GM19372 (cell line): ENCODE results near the gene NUP98.
A peak's percentile ranks its signal among the peaks of the same experiment; 100 is the strongest.
"Not testable (repeated sequence)": the region's sequence is repeated elsewhere in the genome, so short reads cannot be mapped to it uniquely, and the experiment has no call there.

Source experiments
- ATAC-seq: cut with Tn5 transposase; IDR thresholded peaks from one replicate; pipeline ENCODE4 v1.9.1; 2021; ENCODE audit warnings: mild to moderate bottlenecking, low read depth, moderate library complexity; ENCODE audit not compliant: unreplicated experiment

Gene NUP98

DNA sequence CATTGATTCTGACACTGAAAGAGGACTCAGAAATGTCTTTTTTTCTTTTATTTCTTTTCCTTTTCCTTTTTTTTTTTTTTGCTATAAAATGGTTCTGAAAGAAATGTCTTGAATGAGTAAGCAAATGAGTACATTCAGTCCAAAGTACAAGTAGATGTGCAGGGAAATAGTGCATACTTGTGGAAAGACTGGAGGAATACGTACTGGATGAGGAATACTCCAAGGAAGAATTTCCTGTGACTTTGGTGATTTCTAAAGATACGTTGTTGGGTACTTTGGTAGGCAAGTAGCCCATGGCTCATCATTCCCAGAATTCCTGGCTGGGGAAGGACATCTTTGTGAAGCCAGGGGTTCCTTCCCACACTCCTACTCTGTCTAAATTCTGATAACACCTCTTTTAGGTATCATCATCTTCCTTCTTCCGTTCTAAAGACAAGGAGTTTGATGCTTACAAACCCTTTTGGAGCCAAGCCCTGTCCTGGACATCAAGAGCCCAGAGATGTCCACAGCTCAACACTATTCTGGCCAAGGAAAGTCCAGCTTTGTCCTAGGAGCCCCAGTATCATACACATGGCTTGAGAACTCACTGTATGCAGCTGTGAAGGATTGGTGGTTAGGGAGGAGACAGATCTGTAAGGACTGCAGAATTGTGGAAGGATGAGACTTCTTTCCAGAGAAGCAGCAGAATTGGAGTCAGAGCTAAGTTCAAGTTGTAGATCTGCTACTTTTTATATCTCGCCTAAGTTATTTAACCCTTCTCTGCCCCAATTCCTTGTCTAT lies 4.8 kb upstream of the NUP98 start:
- no peak for ATAC-seq

DNA sequence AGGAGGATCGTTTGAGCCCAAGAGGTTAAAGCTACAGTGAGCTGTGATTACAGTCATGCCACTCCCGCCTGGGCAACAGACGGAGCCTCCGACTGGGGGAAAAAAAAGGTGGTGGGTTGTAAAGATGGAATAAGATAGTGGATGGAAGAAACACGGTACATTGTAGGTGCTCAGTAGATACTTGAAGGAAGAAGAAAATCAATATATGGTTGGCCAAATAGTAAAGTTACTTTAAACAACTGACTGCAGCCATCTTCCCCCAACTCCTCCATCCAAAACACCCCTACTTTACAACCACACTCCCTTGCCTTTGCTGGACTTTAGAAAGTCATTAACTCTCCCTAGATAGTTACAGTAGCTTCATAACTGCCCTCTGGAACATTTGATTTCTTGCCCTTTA lies 2.5 kb upstream of the NUP98 start:
- ATAC-seq, result no peak

DNA sequence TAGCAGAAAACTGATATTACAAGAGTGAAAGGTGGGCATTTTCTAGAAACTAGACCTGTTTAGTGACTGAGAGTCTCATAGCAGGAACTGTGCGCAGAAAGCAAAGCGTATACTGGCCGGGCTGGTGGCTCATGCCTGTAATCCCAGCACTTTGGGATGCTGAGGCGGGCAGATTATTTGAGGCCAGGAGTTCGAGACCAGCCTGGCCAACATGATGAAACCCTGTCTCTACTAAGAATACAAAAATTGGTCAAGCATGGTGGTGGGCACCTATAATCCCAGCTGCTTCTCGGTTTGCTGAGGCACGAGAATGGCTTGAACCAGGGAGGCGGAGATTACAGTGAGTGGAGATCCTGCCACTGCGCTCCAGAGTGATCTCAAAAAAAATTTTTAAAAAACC lies 1.8 kb upstream of the NUP98 start:
- ATAC-seq, result no peak

DNA sequence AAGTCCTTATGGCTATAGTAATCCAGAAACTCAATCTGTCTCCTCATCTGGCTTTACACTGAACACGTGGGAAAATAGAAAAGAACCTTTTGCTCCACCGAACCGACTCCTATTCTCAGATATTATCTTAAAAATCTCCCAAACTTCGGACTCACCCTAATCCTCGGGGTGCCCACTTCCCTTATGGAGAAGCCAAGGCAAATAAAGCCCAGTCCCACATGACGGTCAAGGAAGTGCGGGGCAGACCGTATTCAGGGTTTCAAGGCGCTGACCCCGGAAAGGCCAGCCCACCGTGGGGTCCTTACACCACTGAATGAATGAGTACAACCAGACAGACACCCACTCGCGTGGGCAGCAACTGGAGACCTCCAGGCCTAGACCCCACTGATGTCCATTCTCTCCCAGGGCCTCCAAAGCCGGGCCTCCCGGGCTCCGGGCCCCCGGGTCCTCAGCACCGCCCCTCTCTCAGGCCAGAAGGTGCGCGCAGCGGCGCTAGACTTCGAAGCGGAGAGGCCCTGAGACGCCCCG lies 489 bp downstream of the NUP98 start:
- ATAC-seq, result peak; percentile 30

DNA sequence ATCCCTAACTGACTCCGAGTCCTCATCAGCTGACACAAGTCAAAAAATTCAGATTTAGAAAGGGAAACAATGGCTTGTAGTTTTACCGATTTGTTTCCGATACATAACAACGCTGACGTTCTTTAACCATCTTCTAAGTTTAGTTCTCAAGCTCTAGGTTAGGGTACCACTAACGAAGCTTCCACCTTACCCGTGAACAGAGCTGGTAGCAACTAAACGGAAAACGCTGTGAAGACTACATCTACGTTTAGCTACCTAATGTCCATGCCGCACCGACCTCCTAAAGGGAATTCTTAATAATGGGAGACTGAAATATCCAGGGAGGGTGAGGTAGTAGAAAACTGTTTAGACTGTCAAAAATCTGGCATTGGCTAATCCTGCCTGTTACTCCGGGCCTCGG lies 1.0 kb downstream of the NUP98 start:
- ATAC-seq, result no peak

DNA sequence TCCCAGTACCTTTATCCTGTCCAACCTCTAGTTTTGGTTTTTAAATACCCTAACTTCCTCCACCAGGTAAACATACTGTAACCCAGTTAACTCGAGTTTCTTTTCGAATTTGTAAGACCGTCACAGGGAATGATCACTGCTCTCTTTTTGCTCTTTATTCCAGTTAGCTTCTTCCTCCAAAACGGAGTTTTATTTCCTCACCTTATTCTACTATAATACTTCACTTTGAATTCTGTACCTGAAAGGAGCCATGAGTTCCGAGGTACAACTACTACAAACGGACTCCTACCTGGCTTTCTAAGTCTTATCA lies 1.4 kb downstream of the NUP98 start:
- ATAC-seq, result no peak

DNA sequence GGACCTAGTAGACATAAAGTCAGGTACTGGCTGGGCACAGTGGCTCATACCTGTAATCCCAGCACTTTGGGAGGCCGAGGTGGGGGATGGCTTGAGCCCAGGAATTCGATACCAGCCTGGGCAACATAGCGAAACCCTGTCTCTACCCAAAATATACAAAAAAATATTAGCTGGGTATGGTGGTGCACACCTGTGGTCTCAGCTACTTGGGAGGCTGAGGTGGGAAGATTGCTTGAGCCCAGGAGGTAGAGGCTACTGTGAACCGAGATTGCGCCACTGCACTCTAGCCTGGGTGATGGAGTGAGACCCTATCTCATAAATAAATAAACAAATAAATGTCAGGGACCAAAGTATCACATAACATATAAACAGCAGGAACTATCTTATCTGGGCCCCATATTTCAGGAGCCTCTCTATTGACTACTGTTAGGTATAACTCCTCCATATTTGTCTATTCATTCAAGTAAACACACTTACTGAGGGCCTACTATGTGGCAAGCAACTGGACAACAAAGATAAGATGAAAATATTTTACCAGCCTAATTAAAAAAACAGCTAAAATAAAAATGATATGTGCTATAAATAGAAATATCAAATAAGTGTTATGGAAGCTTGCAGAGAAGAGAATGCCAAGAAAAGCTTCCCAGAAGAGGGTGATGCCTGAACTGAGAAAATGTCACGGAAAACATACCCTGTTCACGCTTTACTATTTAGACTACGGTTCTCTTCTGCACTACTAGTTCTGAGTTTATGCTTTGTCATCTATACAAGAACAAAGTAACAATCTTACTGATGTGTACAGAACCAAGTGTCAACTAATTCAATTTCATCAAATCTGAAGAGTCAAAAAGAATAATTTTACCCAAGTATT lies 2.0 kb downstream of the NUP98 start:
- ATAC-seq, result no peak

DNA sequence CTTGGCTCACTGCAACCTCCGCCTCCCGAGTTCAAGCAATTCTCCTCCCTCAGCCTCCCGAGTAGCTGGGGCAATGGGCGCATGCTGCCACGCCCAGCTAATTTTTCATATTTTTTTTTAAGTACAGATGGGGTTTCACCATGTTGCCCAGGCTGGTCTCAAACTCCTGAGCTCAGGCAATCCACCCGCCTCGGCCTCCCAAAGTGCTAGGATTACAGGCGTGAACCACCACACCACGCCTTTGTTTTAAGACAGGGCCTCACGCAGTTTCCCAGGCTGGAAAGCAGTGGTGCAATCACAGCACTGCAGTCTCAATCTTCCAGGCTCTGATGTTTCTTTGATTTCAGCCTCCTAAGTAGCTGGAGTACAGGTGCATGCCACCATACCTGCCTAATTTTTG lies 3.0 kb downstream of the NUP98 start:
- ATAC-seq, result not testable (repeated sequence)

DNA sequence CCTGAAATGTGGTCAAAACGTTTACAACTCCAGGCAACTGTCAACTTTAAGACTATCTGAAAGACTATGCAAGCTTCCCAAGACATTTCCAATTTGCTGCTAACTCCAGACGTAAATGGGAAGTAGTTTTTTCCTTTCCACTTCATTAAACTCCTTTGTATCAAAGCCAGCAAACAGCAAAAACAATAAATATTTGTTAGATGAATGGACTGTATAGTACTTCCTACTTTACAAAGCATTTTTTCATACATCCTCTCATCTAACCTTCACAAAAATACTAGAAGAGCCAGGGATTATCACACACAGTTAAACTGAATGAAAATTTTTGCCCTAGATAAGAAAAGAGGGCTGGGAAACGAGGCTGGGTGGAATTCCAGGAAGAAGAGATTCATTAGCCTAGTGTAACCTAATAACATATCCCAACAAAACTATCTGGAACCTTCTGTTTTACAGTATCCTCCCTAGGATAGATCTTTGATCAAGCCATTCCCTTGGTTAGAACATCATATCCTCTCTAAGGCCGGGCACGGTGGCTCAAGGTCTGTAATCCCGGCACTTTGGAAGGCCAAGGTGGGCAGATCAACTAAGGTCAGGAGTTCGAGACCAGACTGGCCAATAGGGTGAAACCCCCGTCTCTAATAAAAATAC lies 10.4 kb downstream of the NUP98 start:
- no peak for ATAC-seq

DNA sequence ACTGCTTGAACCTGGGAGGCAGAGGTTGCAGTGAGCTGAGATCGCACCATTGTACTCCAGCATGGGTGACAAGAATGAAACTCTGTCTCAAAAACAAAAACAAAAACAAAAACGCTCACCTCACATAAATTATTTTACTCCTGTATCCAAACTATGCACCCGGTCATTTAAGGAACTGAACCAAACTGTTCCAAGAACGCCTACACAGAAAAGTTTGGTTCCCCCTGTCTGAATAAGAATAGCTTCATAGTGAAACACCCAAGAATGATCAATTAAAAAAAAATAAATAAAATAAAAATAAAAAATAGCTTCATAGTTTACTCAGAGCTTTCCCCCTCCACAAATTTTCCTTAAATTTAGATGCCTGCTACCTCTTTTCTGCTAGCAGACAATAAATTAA lies 13.7 kb downstream of the NUP98 start:
- no peak for ATAC-seq

DNA sequence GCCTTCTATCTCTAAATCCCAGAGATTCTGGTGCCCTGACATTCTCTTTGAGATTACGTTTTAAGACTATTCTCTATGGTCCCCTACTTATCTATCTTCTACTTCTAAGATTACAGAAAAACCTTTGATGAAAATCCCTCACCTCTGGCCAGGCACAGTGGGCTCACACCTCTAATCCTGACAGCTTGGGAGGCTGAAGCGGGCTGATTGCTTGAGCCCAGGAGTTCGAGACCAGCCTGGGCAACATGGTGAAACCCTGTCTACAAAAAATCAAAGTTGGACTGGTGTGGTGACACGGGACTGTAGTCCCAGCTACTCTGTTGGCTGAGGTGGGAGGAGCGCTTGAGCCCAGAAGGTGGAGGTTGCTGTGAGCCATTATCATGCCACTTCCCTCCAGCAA lies 14.4 kb downstream of the NUP98 start:
- no peak for ATAC-seq

DNA sequence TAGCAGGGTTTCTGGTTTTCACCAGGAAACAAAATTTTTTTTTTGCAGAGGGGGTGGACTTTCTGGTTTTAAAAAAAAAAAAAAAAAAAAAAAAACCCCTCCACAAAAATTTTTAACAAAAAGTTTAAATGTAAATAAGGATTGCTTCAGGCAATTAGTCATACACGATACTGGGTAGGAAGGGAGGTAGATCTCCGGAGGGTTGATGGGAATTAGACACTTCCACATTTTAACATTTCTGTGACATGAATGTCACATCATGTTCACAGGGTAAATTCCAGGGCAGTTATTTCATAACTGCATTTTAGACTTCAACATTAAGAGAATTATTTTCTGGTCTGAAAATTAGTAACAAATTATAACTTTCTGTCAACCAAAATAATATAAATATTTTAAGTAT lies 15.9 kb downstream of the NUP98 start:
- no peak for ATAC-seq

DNA sequence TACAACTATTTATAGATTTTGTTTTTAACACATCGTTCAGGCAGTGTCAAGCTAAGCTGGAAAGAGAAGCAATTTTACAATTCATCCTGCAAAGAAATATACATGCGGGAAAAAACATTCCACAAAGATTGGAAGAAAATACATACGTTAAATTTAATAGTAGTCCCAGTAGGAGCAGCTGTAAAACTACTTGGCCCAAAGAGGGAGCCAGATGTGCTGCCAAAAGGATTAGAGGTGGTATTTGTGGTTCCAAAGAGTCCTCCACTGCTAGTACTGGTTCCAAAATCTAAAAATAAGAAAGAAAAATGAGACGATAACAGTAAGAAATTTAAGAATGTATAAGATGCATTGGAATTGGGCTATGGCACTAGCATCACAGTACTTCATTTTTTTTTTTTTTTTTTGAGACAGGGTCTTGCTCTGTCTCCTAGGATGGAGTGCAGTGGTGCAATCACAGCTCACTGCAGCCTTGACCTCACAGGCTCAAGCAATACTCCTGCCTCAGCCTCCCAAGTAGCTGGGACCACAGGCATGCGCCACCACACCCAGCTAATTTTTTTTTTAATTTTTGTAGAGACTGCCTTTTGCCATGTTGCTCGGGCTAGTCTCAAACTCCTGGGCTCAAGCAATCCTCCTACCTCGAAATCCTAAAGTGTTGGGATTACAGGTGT lies 21.5 kb downstream of the NUP98 start:
- no peak for ATAC-seq

DNA sequence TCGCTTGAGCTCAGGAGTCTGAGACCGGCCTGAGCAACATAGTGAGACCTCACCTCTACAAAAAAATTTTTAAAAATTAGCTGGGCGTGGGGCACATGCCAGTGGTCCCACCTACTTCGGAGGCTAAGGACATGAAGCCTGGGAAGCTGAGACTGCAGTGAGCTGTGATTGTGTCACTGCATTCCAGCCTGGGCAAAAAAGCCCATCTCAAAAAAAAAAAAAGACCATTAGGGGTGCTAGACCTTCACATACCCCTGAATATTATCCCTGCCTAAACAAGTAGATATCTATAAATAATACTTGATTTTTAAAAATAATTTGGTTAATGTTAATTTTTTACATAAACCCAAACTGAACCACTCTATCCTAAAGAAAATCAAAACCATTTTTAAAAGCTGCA lies 24.2 kb downstream of the NUP98 start:
- ATAC-seq, result no peak

DNA sequence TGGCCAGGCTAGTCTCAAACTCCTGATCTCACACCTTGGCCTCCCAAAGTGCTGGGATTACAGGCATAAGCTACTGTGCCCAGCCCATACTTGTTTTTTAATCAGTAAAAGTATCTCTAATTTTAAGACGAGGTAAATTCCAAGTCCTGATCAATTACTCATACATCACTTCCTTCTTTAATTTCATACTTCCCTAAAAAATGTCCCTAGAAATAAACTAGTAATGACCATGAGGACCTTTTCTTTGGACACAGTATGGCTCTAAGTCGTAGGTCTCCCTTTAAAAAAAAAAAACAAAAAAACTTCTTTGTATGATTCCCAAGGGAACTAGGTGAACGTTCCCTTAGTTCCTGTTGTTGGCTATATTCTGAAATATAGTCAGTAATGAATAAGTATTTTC lies 29.8 kb downstream of the NUP98 start:
- ATAC-seq, result no peak

DNA sequence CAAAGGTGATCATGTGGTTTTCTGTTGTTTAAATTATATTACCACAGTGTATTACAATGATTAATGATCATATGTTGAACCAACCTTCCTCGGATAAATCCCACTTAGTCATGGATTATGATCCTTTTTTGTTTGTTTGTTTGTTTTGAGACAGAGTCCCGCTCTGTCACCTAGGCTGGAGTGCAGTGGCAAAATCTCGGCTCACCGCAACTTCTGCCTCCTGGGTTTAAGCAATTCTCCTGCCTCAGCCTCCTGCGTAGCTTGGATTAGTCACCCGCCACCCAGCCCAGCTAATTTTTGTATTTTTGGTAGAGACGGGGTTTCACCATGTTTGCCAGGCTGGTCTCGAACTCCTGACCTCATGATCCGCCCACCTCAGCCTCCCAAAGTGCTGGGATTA lies 30.5 kb downstream of the NUP98 start:
- ATAC-seq, result not testable (repeated sequence)

DNA sequence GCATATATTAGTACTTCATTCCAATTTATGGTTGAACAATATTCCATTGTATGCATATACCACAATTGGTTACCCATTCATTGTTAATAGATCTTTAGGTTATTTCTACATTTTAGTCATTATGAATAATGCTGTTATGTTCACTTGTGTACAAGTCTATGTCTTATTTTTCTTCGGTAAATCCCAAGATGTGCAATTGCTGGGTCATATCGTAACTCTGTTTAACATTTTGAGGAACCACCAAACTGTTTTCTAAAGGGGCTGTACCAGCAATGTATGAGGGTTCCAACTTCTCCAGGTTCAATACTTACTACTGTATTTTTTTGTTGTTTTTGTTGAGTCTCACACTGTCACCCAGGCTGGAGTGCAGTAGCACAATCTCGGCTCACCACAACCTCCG lies 33.1 kb downstream of the NUP98 start:
- no peak for ATAC-seq

DNA sequence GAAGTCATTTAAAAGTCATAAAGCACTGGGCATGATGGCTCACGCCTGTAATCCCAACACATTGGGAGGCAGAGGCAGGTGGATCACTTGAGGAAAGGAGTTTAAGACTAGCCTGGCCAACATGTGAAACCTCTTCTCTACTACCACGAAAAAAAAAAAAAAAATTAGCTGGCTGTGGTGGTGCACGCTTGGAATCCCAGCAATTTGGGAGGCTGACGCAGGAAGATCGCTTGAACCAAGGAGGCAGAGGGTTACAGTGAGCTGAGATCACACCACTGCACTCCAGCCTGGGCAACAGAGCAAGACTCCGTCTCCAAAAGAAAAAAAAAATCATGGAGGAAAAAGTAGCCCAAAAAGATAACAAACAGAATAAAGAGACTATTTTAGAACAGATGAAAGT lies 42.2 kb downstream of the NUP98 start:
- no peak for ATAC-seq

DNA sequence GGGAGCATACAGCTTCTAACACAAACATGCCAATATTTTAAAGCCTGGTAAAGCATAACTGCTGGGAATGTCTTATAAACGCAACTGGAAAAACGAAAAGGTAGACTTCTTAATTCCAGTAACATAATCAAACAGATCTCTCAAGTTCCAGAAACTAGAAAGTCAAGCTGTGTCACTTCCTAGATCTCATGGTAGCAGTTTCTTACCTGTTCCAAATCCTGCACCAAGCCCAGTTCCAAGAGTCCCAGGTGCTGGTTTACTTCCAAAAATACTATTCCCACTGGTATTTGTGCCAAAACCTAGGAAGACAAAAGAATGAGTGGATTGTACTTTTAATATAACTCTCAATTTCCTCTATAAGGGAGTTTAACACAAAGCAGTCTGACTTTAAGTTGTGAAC lies 44.2 kb downstream of the NUP98 start:
- no peak for ATAC-seq

DNA sequence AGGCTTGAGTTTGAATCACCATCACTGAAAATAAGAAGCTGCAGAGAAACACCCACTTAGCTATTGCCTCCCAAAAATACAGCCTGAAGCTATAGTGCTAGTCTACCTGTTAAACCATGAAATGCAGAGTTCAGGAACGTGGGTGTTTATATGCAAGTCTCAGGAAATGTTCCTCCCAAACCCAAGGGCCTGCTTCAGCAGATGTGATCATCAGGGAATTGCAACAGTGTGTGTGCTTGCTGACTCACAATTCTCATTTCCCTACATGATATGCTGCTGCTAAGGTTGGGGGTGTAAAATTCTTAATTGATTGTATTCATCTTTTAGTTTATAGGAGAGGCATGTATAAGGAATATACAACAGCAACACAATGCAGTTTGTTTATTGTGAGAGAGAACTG lies 49.6 kb downstream of the NUP98 start:
- ATAC-seq, result no peak

DNA sequence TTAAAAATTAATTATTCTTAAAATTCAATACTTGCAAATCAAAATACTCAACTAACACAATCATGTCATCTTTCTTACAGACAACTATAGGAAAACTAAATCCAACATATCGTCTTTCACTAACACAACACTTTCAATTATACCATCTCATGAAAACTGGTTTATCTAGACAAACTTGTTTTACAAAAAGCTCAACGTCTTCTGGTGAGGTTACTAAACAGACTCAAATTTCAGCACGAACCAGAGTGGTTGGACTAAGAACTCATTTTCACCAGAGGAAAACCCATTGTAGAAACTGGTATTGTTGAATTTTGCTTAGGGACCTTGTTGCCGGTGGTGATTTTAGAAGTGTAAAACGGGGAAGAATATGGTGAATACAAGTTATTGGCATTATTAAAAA lies 52.2 kb downstream of the NUP98 start:
- ATAC-seq, result no peak
